Activated CD8-positive, alpha-beta memory T cell treated with anti-CD3 and anti-CD28 coated beads for 36 hours (primary cell): Measurements from ENCODE around the gene TUBGCP2. TPM values are rescaled to one million over a fixed set of nuclear protein-coding genes. Genes with fewer than 3 reads are reported as not detected.

ENCODE experiments used
- CTCF ChIA-PET: fragments of 350-600 bp; sonication (Branson Sonifier 250); formaldehyde crosslinking; loops from one replicate; lab custom pipeline; 2021; ENCODE audit warnings: antibody characterized with exemption; lab: Charles Lee
- POLR2A ChIA-PET: fragments of 350-600 bp; sonication (Branson Sonifier 250); formaldehyde crosslinking; loops from one replicate; lab custom pipeline; 2021; ENCODE audit warnings: antibody characterized with exemption; lab: Charles Lee
- total RNA-seq, 2 experiments: library from RNA; stranded (reverse); gene quantifications; one replicate each; pipeline ENCODE4 v1.2.3, GENCODE V29; 2021

TUBGCP2 gene
- total RNA-seq, 2 experiments from 2014 or later: 59.3 to 69.1 TPM

- ChIA-PET CTCF (no interaction called here), POLR2A (no interaction called here)
Measured at GRCh38 chr10:133249975-133250754, 58.5 kb downstream of the TUBGCP2 start.

DNA sequence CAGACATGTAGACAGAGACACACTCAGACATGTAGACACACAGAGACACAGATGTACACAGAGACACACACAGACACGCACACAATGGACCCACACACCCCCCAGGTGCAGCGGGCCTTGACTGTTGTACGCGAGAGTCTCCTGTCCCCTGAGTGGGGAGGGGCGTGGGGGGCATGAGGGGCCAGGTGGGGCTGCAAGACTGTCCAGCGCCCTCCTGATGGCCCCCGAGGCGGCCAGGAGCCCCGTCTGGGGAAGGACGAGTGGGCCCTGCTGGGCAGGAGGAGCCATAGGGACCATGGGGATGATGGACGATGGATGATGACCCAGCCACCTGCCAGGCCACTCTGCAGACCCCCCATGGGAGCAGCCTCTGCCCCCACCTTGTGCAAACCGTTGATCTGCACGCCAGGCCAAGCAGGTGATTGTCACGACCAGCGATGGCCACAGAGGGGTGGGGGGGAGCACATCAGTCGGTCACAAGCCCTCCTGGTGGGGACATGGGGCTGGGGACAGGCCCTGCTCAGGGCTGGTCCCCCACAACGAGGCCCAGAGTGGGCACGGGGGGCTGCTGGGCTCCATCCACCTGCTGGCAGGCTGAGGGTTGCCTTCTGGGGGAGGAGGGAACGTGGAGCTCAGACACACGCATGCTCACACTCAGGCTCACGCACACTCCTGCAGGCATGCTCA, 59.4 kb downstream of the TUBGCP2 start:
- CTCF ChIA-PET: no interaction called here
- POLR2A ChIA-PET: no interaction called here

- ChIA-PET POLR2A (no interaction called here), CTCF (no interaction called here)
Measured at GRCh38 chr10:133248334-133248715, 60.3 kb downstream of the TUBGCP2 start.

DNA sequence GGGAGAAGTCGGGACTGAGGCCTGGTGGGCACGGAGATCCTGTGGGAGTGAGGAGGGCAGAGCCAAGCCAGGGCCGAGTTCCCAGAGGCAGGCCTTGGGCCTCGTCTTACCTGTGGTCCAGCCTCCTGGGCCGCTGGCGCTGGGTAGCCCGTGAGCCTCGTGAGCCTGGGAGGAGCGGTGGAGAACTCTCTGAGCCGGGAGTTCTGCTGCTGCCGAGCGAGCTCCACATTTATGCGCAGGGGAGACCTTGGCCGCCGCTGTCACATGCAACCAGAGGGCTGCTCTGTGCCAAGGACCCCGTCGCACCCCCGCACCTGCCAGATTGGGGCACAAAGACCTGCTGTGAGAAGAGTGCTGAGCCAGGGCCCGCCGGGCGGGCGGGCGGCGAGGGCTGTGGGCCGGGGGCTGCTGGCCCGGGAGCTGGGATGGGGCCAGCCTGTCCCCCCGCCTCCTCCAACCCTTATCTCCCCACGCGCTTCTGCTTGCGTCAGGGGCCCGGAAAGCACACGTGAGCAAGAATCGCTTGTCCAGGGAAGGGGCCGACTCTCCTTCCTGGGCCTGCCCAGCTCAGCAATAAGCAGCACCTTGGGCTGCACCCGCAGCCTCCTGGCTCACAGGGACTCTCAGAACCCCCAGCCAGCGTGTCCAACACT, 60.9 kb downstream of the TUBGCP2 start:
- ChIA-PET CTCF (no interaction called here), POLR2A (interaction anchor here (0.7 kb wide), 1 partner anchor 28 kb away, joined by 9 read pairs; no protein-coding TSS in a partner anchor)

DNA sequence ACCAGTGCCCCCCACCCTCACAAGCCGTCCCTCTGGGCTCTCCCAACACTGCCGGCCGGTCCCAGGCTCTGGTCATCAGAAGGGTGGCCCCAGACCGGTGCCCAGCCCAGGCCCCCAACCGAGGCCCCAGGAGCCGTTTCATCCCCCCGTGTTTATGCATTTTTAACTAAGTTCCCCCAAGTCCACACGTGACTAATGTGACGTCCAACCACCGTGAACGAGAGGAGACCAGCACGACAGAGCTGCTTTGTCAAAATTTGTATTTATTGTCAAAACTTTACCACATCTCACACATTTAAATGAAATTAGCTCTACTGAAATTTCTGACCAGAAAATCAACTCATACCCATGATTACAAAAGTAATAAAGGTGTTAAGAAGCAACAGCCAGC, 62.4 kb downstream of the TUBGCP2 start:
- ChIA-PET POLR2A (no interaction called here), CTCF (interaction anchor here (0.7 to 1.5 kb wide), 2 partner anchors 30 to 41 kb away, joined by 4 read pairs; partner anchors contain the start of gene ADAM8)

DNA sequence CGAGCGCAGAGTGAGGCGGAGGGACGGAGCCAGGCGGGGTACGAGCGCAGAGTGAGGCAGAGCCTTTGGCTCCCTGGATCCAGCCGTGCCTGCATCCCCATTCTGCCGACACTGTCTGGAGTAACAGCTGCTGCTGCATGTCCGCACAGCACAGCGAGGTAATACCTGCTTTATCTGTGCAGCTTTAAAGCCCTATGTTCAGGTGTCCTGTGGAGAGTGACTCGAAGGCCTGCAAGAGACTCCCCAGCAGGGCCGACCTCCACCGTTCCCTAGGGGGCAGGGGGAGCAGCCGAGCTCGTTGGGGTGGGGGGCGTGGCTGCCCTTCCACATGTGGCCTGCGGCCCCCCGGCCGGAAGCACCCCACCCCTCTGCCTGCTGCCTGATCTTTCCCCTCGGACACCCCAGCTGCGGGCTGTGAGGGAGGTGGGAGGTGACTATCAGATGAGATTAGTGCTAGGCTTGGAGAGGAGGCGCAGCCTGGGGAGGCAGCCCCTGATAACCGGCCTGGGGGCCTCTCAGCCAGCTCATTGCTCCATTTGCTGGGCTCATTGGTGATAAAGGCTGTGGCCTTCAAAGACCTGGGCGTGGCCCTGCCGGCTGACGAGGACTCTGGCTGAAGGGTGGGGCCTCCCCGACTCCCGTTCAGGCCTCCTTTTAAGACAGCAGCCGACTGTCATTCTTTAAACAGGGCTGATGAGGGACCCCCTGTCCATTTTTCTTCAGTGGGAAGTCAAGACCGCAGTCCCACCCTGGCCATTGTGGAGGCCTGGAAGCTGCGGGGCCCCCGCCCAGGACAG, 63.0 kb downstream of the TUBGCP2 start:
- ChIA-PET POLR2A (interaction anchor here (0.6 kb wide), 1 partner anchor 30 kb away, joined by 3 read pairs; no protein-coding TSS in a partner anchor), CTCF (interaction anchor here (1.5 kb wide), 1 partner anchor 31 kb away, joined by 4 read pairs; the partner anchor contains the start of gene ADAM8)

DNA sequence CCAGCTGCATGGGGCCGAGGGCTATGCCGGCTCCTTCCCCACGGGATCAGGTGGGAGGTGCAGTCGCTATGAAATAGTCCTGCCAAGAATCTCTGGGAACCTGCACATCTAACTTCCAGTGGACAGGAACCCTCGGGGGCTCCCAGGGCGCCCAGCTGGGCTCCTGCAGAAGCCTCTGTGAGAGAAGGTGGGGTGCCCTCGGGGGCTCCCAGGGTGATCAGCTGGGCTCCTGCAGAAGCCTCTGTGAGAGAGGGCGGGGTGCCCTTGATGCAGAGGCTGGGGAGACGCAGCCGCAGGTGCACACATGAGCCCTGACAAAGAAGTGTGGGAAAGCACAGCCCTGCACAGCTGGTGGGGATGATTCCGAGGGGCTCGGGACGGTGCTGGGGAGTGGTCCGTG, 65.1 kb downstream of the TUBGCP2 start:
- ChIA-PET POLR2A (no interaction called here), CTCF (no interaction called here)

- POLR2A ChIA-PET: no interaction called here
- CTCF ChIA-PET: interaction anchor here (1.1 kb wide), 1 partner anchor 15 kb away, joined by 3 read pairs; no protein-coding TSS in a partner anchor
Measured at GRCh38 chr10:133242611-133243356, 65.9 kb downstream of the TUBGCP2 start.

DNA sequence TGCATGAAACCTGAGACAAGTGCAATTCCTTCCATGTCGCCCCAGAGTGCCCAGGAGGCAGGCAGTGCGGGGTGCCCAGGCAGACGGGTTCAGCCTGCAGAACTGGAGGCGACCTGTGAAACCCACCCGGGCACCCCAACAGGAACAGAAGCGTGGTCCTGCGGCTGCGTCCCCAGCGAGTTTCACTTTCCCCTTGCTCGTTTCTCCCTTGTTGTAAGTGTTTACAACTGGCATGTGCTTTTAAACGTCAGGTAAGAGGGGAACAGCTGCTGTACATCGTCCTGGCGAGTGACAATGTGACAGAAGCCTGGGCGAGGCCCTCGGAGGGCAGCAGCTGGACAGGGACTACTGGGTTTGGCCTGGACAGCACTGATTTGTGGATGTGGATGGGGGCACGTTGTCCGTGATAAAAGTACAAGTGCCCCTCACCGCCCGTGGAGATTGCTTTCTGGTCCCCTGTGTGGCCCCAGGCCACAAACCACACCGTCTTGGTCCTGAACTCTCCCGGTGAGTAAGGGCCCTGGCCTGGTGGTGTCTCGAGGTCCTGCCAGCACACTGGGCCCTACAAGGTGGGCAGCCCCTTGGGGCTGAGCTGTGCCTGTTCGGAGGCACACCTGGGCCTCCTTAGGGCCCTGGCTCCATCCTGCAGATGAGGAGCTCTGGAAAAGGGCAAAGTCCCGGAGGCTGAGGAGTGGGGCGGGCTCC, 67.0 kb downstream of the TUBGCP2 start:
- CTCF ChIA-PET: interaction anchor here (1.1 kb wide), 1 partner anchor 16 kb away, joined by 3 read pairs; no protein-coding TSS in a partner anchor
- POLR2A ChIA-PET: interaction anchor here (0.6 kb wide), 1 partner anchor 15 kb away, joined by 5 read pairs; no protein-coding TSS in a partner anchor

DNA sequence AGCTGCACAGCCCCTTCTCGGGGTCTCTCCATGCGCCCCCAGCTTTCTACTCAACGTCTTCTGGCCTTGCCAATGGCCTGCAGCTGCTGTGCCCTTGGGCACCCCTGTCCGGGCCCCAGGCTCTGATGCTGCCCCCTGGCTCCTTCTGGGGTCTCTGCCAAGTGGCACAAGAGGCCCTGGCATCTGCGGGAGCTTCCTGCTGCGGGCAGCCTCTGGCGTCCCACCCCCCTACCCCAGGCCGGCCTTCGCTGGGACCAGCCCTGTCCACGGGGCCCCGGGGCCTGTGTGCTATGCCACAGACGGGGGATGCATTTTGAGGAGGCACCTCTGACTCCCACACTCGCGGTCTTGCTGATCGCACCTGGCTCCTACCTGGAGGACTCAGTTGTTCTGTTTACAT, 68.7 kb downstream of the TUBGCP2 start:
- POLR2A ChIA-PET: no interaction called here
- CTCF ChIA-PET: no interaction called here

- POLR2A ChIA-PET: no interaction called here
Measured at GRCh38 chr10:133238466-133238804, 70.2 kb downstream of the TUBGCP2 start.

GRCh38 chr10:133237588-133238465, 70.8 kb downstream of the TUBGCP2 start, which contains the start of gene VENTX:
Gene VENTX, plus strand, starts transcription at chr10:133237855. Its CDS starts 60 bp downstream, at chr10:133237915.
- CTCF ChIA-PET: no interaction called here
- POLR2A ChIA-PET: no interaction called here

More at GRCh38 chr10:133238466-133238804, 70.2 kb downstream of the TUBGCP2 start:
- CTCF ChIA-PET: no interaction called here

DNA sequence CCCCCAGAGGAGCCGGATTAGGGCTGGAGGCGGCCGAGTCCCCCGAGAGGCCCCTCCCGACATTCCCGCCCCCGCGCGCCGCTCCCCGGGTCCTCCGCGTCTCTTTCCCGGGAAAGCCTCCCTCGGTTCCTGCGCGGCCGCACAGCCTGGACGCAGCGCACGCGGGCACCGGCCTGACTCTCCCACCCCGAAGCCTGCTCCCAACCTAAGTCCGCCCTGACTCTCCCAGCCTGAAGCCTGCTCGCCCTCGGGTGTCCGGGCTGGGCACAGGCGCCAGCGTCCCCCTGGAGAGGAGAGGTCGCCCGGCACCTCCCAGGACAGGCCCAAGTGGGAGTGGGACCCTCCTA, 71.5 kb downstream of the TUBGCP2 start:
- POLR2A ChIA-PET: no interaction called here
- CTCF ChIA-PET: no interaction called here

DNA sequence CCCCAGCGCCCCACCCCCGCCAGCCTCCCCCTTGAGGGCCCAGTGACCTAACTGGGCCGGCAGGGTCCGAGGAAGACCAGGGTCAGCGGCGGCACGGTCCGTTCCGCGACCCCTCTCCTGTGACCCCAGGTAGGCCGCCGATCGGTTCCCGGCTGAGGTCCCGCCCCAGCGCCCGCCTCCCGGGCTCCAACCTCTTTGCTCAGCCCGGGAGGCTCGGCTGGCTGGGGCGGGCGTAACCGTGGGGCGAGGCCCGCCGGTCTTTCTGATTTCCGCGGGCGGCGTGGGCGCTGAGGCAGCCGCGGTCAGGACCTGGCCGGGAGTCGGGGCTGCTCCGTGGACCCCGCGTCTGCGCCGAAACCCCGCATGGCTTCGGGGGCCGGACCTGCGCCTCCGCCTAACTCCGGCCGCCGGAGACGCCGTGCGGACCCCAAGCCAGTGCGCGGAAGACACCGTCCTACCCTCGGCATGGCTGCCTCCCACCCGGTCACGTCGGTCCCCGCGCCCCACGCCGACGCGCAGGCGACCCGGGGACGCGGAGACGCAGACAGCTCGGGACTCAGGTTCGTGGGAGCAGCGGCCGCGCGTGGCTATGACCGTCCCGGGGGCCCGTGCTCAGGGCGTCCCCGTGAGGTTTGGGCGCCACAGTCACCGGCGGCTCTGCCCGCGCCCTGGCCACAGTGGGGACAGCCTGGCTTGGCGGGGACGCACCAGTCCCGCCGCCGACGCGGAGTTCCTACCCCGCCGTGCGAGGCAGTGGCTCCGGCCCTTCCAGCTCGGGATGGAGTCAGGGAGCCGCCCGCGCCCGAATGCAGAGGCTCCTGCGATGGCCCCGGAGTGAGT, 72.1 kb downstream of the TUBGCP2 start:
- ChIA-PET CTCF (no interaction called here), POLR2A (no interaction called here)

DNA sequence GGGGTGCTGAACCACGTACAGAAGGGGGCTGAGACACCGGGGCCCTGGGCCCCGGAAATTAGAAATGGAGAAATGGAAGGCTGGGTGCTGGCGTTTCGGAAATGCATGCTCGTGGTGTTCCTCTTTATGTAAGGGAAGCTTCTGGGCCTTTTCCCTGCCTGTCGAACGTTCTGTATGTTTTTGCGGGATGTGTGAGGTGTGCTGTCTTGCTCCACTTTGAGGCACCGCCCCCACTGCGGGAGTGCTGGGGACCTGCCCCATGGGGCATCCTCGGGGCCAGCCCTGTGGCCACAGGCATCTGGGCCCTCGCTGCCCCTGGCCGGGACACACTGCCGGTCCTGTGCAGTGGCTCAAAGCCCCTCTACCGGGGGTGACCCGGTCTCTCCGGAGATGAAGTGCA, 72.7 kb downstream of the TUBGCP2 start:
- ChIA-PET POLR2A (no interaction called here), CTCF (no interaction called here)

GRCh38 chr10:133235265-133235855, 73.3 kb downstream of the TUBGCP2 start:
- POLR2A ChIA-PET: interaction anchor here (0.6 kb wide), 1 partner anchor 25 kb away, joined by 3 read pairs; no protein-coding TSS in a partner anchor
- CTCF ChIA-PET: no interaction called here
